Measurements from ENCODE around the gene EGLN3. TPM values are rescaled to one million over a fixed set of nuclear protein-coding genes. Genes with fewer than 3 reads are reported as not detected.
A peak's percentile ranks its signal among the peaks of the same experiment; 100 is the strongest.

Gene EGLN3
- total RNA-seq, 1 experiment from 2014 or later = 23.6 TPM

DNA sequence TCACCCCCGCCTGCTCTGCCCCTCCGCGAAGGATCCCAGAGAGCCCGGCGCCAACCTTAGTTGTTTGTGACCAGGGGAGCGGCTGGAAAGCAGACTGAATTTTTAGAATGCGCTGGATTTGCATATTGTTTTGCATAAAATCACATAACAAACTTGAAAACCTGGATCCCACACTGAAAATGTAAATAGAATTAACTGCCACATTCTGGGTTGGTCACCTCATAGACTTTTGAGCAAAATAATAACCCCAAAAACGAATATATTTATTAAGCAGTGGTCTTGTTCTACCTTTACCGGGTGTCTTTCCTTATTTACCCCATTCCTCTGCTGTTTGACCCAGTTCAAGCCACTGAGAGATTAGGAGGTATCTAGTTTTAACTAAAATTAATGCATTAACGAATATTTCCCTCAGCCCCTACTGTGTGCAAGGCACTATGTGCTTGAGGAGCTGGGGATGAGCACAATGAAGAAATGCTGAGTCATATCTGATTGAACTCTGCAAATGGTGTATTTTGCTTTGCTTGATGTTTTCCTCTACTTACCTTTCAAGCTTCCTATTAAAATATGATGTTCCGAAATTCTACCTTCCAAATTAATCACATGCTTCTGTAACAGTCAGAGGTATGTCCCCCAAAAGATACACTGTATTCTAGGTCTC, 438 bp upstream of the EGLN3 start:
- Histone ChIP-seq H3F3A (ENCODE audit: insufficient read depth, low read depth) (no peaks in the 10 kb centered on the region), H3K4me3 (peak overlapping the region; percentile 82; the same call in 1 of the 2 replicates), H4K20me1 (ENCODE audit: insufficient read depth) (no peaks in the 10 kb centered on the region), H3K36me3 (ENCODE audit: low read depth) (no peaks in the 10 kb centered on the region), H3K27ac (peak overlapping the region; percentile 73), H2AFZ (peak overlapping the region; percentile 66), H3K79me2 (ENCODE audit: low read depth) (peaks cover 44% of the 10 kb centered on the region), H3K4me1 (replicated peaks; ENCODE audit: insufficient read depth) (peaks cover 27% of the 10 kb centered on the region), H3K4me2 (peak overlapping the region; percentile 78), H3K9me2 (ENCODE audit: insufficient read depth) (no peaks in the 10 kb centered on the region), H3K9me3 (ENCODE audit: insufficient read depth, low read depth) (no peaks in the 10 kb centered on the region), H3K27me3 (ENCODE audit: insufficient read depth, low read depth) (no peaks in the 10 kb centered on the region)
- no peak for DNase-seq
- POLR2A ChIA-PET (ENCODE audit: unreplicated experiment) = interaction anchor here (0.6 to 0.7 kb wide), 2 partner anchors 109 to 497 kb away, joined by 4 read pairs; no protein-coding TSS in a partner anchor
- BruUV-seq (replicated peaks) = TSS peak; percentile 95
- intact Hi-C loops (cut with micrococcal nuclease; ENCODE audit: unreplicated experiment) = loop anchor here (2.0 to 5.0 kb wide), 3 partner anchors 37 to 109 kb away; no protein-coding TSS in a partner anchor
- TF ChIP-seq CTCF (conservative IDR thresholded peaks at IDR 0.05) (no peak), EZH2 (IDR thresholded peaks at IDR 0.05; ENCODE audit: low read depth) (no peak)
- CTCF ChIA-PET = interaction anchor here (0.6 kb wide), 1 partner anchor 109 kb away, joined by 4 read pairs; no protein-coding TSS in a partner anchor

DNA sequence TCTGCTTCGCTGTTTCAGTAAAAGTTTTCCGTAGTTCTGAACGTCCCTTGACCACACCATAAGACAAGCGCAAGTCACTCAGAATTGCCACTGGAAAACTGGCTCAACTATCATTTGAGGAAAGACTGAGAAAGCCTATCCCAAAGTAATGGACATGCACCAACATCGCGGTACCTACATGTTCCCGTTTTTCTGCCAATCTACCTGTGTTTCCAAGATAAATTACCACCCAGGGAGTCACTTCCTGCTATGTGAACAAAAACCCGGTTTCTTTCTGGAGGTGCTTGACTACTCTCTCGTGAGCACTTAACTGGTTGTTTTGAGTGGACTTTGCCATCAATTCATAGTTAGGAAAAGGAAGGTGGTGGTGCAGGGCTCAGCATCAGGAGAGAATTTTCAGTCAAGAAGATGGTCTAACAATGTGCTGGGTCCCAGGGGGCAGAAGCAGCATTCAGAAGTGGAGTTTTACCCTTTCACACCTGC, 1.4 kb downstream of the EGLN3 start:
- TF ChIP-seq CTCF (conservative IDR thresholded peaks at IDR 0.05) (no peak), EZH2 (IDR thresholded peaks at IDR 0.05; ENCODE audit: low read depth) (no peak)
- H3K9me2 ChIP-seq (ENCODE audit: insufficient read depth) = no peaks in the 10 kb centered on the region
- no peaks in the 10 kb centered on the region for H3K9me3 ChIP-seq (ENCODE audit: insufficient read depth, low read depth)
- intact Hi-C loops (cut with micrococcal nuclease; ENCODE audit: unreplicated experiment) = loop anchor here (5.0 kb wide), 1 partner anchor 88 kb away; no protein-coding TSS in a partner anchor
- peaks cover 27% of the 10 kb centered on the region for H3K4me1 ChIP-seq (replicated peaks; ENCODE audit: insufficient read depth)
- no peak for DNase-seq
- H3K4me3 ChIP-seq = peak overlapping the region; percentile 82
- H3F3A ChIP-seq (ENCODE audit: insufficient read depth, low read depth) = no peaks in the 10 kb centered on the region
- ChIA-PET POLR2A (ENCODE audit: unreplicated experiment) (no interaction called here), CTCF (no interaction called here)
- peak overlapping the region; percentile 80 for H2AFZ ChIP-seq
- no peaks in the 10 kb centered on the region for H3K27me3 ChIP-seq (ENCODE audit: insufficient read depth, low read depth)
- peak overlapping the region; percentile 22 for H3K27ac ChIP-seq
- BruUV-seq (replicated peaks) = no TSS peak
- H4K20me1 ChIP-seq (ENCODE audit: insufficient read depth) = no peaks in the 10 kb centered on the region
- peak overlapping the region; percentile 78 for H3K4me2 ChIP-seq
- no peaks in the 10 kb centered on the region for H3K36me3 ChIP-seq (ENCODE audit: low read depth)
- peaks cover 63% of the 10 kb centered on the region for H3K79me2 ChIP-seq (ENCODE audit: low read depth)

- Histone ChIP-seq H4K20me1 (ENCODE audit: insufficient read depth) (no peaks in the 10 kb centered on the region), H3K27me3 (ENCODE audit: insufficient read depth, low read depth) (no peaks in the 10 kb centered on the region), H2AFZ (peak overlapping the region; percentile 80), H3K27ac (peak overlapping the region; percentile 22; the same call in 1 of the 2 replicates), H3F3A (ENCODE audit: insufficient read depth, low read depth) (no peaks in the 10 kb centered on the region), H3K9me3 (ENCODE audit: insufficient read depth, low read depth) (no peaks in the 10 kb centered on the region), H3K36me3 (ENCODE audit: low read depth) (no peaks in the 10 kb centered on the region), H3K4me3 (peak overlapping the region; percentile 82), H3K9me2 (ENCODE audit: insufficient read depth) (no peaks in the 10 kb centered on the region), H3K79me2 (ENCODE audit: low read depth) (peaks cover 67% of the 10 kb centered on the region), H3K4me2 (peak overlapping the region; percentile 78), H3K4me1 (replicated peaks; ENCODE audit: insufficient read depth) (peaks cover 27% of the 10 kb centered on the region)
- intact Hi-C loops (cut with micrococcal nuclease; ENCODE audit: unreplicated experiment) = loop anchor here (5.0 kb wide), 1 partner anchor 88 kb away; no protein-coding TSS in a partner anchor
- no peak for TF ChIP-seq EZH2 (IDR thresholded peaks at IDR 0.05; ENCODE audit: low read depth)
- TF ChIP-seq CTCF (conservative IDR thresholded peaks at IDR 0.05) = no peak
- ChIA-PET POLR2A (ENCODE audit: unreplicated experiment) (no interaction called here), CTCF (no interaction called here)
- DNase-seq = no peak
- BruUV-seq (replicated peaks) = no TSS peak
Observed at GRCh38 chr14:33948869-33949408, 1.9 kb downstream of the EGLN3 start.

All from PC-9 (cell line).